Stimulated activated CD8-positive, alpha-beta memory T cell treated with anti-CD3 and anti-CD28 coated beads, Interleukin-12 subunit alpha, Interleukin-12 subunit beta, amount 100 ng/mL, for 24 hours (primary cell): ENCODE measurements around the gene LBX2.
"Not testable (repeated sequence)": the region's sequence is repeated elsewhere in the genome, so short reads cannot be mapped to it uniquely, and the experiment has no call there.

ENCODE experiments used
- DNase-seq: peaks from one replicate; pipeline ENCODE4 v3.0.0-alpha.2; 2020; ENCODE audit errors: extremely low read depth

LBX2 gene

GRCh38 chr2:74482801-74483674 lies 16.4 kb downstream of the LBX2 start, which contains the start of the genes CCDC142 and TTC31:
Gene CCDC142 (minus strand): TSS chr2:74482998. CDS start chr2:74482837, 161 bp downstream.
Gene TTC31 (plus strand): TSS chr2:74483081. CDS start chr2:74483096, 15 bp downstream.
- peak; percentile 78 for DNase-seq

GRCh38 chr2:74481961-74482800 lies 17.2 kb downstream of the LBX2 start:
- no peak for DNase-seq

GRCh38 chr2:74481431-74481830 lies 18.0 kb downstream of the LBX2 start:
- DNase-seq, result no peak

- no peak for DNase-seq
These were observed 24.5 kb downstream of the LBX2 start for GRCh38 chr2:74474899-74475298.

GRCh38 chr2:74474481-74474880 lies 24.9 kb downstream of the LBX2 start:
- DNase-seq, result no peak

- no peak for DNase-seq
These were observed 26.5 kb downstream of the LBX2 start for GRCh38 chr2:74472945-74473258.

- peak; percentile 87 for DNase-seq
These were observed 27.1 kb downstream of the LBX2 start, which contains the start of gene MRPL53 for GRCh38 chr2:74472086-74472944. Gene MRPL53 (minus strand): TSS chr2:74472680. CDS start chr2:74472660, 20 bp downstream.

GRCh38 chr2:74471332-74472065 lies 27.9 kb downstream of the LBX2 start:
- DNase-seq, result no peak

GRCh38 chr2:74470742-74471141 lies 28.7 kb downstream of the LBX2 start:
- not testable (repeated sequence) for DNase-seq

- no peak for DNase-seq
These were observed 35.0 kb downstream of the LBX2 start for GRCh38 chr2:74464406-74464805.

- DNase-seq, result no peak
These were observed 36.7 kb downstream of the LBX2 start for GRCh38 chr2:74462786-74463105.

- DNase-seq, result no peak
These were observed 37.2 kb downstream of the LBX2 start for GRCh38 chr2:74462054-74462785.

GRCh38 chr2:74461187-74462053 lies 38.0 kb downstream of the LBX2 start:
- DNase-seq, result no peak

- DNase-seq, result not testable (repeated sequence)
These were observed 39.2 kb downstream of the LBX2 start for GRCh38 chr2:74460187-74460586.

- not testable (repeated sequence) for DNase-seq
These were observed 39.8 kb downstream of the LBX2 start for GRCh38 chr2:74459503-74460118.

GRCh38 chr2:74458938-74459363 lies 40.5 kb downstream of the LBX2 start:
- DNase-seq, result no peak

GRCh38 chr2:74458132-74458937 lies 41.1 kb downstream of the LBX2 start, which contains the start of gene WBP1:
Gene WBP1 (plus strand): TSS chr2:74458438. CDS start chr2:74458603, 165 bp downstream.
- peak; percentile 97 for DNase-seq
